ENCODE measurements around the gene MEGF11.

Gene MEGF11

GRCh38 chr15:66078196-66078928 lies 175.2 kb downstream of the MEGF11 start:
- no peak for DNase-seq

GRCh38 chr15:66077320-66077663 lies 176.3 kb downstream of the MEGF11 start:
- no peak for DNase-seq

GRCh38 chr15:66076591-66077319 lies 176.8 kb downstream of the MEGF11 start:
- DNase-seq = no peak

- DNase-seq = no peak
Observed at GRCh38 chr15:66075947-66076346, 177.6 kb downstream of the MEGF11 start.

GRCh38 chr15:66072616-66073361 lies 180.8 kb downstream of the MEGF11 start:
- DNase-seq = no peak

GRCh38 chr15:66071921-66072295 lies 181.6 kb downstream of the MEGF11 start:
- no peak for DNase-seq

- no peak for DNase-seq
Observed at GRCh38 chr15:66071160-66071920, 182.2 kb downstream of the MEGF11 start.

GRCh38 chr15:66070220-66070934 lies 183.2 kb downstream of the MEGF11 start:
- DNase-seq = no peak

- DNase-seq = no peak
Observed at GRCh38 chr15:66069751-66070150, 183.8 kb downstream of the MEGF11 start.

- DNase-seq = no peak
Observed at GRCh38 chr15:66068801-66069200, 184.7 kb downstream of the MEGF11 start.

GRCh38 chr15:66067687-66068086 lies 185.9 kb downstream of the MEGF11 start:
- no peak for DNase-seq

GRCh38 chr15:66066481-66066880 lies 187.1 kb downstream of the MEGF11 start:
- DNase-seq = no peak

- DNase-seq = no peak
Observed at GRCh38 chr15:66066005-66066404, 187.5 kb downstream of the MEGF11 start.

- no peak for DNase-seq
Observed at GRCh38 chr15:66065325-66065724, 188.2 kb downstream of the MEGF11 start.

GRCh38 chr15:66063147-66063546 lies 190.4 kb downstream of the MEGF11 start:
- no peak for DNase-seq

- no peak for DNase-seq
Observed at GRCh38 chr15:66057089-66057488, 196.5 kb downstream of the MEGF11 start.

GRCh38 chr15:66053991-66054390 lies 199.6 kb downstream of the MEGF11 start:
- DNase-seq = no peak

GRCh38 chr15:66051833-66052232 lies 201.7 kb downstream of the MEGF11 start:
- no peak for DNase-seq

GRCh38 chr15:66050264-66050663 lies 203.3 kb downstream of the MEGF11 start:
- no peak for DNase-seq

GRCh38 chr15:66049353-66049752 lies 204.2 kb downstream of the MEGF11 start:
- DNase-seq = no peak

- DNase-seq = no peak
Observed at GRCh38 chr15:66047321-66048024, 206.1 kb downstream of the MEGF11 start.

GRCh38 chr15:66046751-66047150 lies 206.8 kb downstream of the MEGF11 start:
- no peak for DNase-seq

Data from stimulated activated CD4-positive, alpha-beta T cell treated with anti-CD3 and anti-CD28 coated beads, Interleukin-1b, Interleukin-23, amount 100 ng/mL, for 48 hours (primary cell).